Effector memory CD4-positive, alpha-beta T cell (primary cell): ENCODE results near the gene PIEZO1.

ENCODE experiments used
- DNase-seq, 3 donors: peaks; one replicate each; pipeline ENCODE4 v3.0.0-alpha.2; 2020
- H3K27ac ChIP-seq: 2 replicates; pipeline ENCODE4 v1.7.0; 2013; ENCODE audit warnings: mild to moderate bottlenecking, low read length, moderate library complexity; ENCODE audit not compliant: insufficient read depth, poor library complexity, severe bottlenecking
- H3K27me3 ChIP-seq: replicated peaks from 2 replicates; pipeline ENCODE4 v1.7.0; 2013; ENCODE audit warnings: mild to moderate bottlenecking, low read length; ENCODE audit not compliant: insufficient read depth, control insufficient read depth, poor library complexity, severe bottlenecking
- H3K36me3 ChIP-seq: 2 replicates; pipeline ENCODE4 v1.7.0; 2013; ENCODE audit warnings: mild to moderate bottlenecking, low read length, moderate library complexity; ENCODE audit not compliant: control insufficient read depth, insufficient read depth
- H3K4me1 ChIP-seq: 2 replicates; pipeline ENCODE4 v1.7.0; 2013; ENCODE audit warnings: low read length, mild to moderate bottlenecking; ENCODE audit not compliant: control insufficient read depth, insufficient read depth, poor library complexity, severe bottlenecking
- H3K4me3 ChIP-seq: 2 replicates; pipeline ENCODE4 v1.7.0; 2013; ENCODE audit warnings: low read length, low read depth, mild to moderate bottlenecking; ENCODE audit not compliant: insufficient read depth, poor library complexity, severe bottlenecking
- H3K9me3 ChIP-seq: 2 replicates; pipeline ENCODE4 v1.7.0; 2013; ENCODE audit warnings: mild to moderate bottlenecking, low read length, moderate library complexity; ENCODE audit not compliant: control insufficient read depth

Gene PIEZO1

DNA sequence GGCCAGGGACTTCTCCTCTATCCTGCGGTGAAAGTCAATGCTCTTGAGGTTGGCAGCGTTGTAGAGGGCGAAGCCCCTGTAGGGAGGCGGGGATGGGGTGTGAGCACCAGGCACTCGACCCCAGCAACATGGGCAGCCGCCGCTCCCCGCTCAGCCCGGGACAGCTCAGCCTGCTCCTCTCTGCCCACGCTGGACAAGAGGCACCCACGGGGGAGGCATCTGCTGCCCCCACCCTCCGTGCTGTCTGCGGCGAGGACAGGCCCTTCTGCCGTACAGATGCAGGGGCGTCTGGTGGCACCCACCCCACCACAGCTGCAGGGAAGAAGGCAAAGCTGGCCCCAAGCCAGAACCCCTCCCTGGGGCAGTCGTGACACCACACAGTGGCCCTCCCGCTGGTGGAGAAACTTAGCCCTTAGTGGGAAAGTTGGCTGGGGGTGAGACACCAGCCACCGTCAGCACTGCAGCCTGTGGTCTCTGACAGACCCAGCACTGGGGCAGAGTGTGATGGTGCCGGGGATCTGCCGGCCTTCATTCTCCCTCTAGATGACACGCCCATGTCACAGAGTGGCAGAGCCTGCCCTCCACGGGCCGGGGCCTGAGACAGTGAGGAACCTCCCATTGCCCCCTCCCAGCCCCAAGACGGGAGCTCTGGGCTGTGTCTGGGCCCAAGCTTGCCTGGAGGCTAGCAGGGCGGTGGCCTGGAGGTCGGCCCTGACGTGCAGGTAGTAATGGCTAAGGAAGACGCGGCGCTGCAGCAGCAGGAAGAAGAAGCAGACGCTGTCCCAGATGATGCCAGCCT lies 59.2 kb downstream of the PIEZO1 start:
- Histone ChIP-seq H3K4me3 (no peak overlapping the region), H3K36me3 (peaks cover 81% of the 10 kb centered on the region), H3K27me3 (no peaks in the 10 kb centered on the region), H3K4me1 (peaks cover 2% of the 10 kb centered on the region), H3K9me3 (no peaks in the 10 kb centered on the region), H3K27ac (no peak overlapping the region)
- no peak for DNase-seq

DNA sequence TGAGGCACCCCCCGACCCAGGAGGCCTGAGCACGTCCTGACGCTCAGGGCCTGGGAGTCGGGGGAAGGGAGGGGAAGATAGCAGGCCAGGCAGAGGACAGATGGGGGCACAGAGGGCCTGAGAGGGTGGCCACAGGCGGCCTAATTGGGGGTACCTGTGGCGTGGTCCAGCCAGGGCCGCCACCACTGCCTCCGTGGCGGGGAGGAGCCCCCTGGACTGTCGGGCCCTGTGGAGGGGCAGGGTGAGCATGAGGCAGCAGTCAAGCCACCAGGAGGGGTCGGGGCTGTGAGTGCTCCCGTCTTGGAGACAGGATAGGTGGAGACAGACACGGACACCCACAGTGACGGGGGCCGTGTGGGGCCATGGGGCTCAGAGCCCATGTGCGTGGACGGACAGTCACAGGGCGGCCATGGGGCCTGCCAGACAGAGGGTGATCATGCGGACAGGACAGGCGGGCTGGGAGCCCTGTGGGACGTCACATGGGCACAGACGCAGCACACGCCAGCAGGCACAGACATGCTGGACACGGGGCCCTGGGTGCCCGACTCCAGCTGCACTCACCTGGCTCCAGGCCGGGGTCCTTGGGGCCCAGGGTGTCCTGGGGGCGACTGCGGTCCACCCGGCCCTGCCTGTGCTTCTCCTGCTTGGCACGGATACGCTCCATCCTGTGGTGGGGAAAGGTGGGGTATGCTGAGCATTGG lies 60.0 kb downstream of the PIEZO1 start:
- Histone ChIP-seq H3K27ac (no peak overlapping the region), H3K27me3 (no peaks in the 10 kb centered on the region), H3K36me3 (peaks cover 84% of the 10 kb centered on the region), H3K9me3 (no peaks in the 10 kb centered on the region), H3K4me3 (no peak overlapping the region), H3K4me1 (peaks cover 2% of the 10 kb centered on the region)
- DNase-seq: no peak

DNA sequence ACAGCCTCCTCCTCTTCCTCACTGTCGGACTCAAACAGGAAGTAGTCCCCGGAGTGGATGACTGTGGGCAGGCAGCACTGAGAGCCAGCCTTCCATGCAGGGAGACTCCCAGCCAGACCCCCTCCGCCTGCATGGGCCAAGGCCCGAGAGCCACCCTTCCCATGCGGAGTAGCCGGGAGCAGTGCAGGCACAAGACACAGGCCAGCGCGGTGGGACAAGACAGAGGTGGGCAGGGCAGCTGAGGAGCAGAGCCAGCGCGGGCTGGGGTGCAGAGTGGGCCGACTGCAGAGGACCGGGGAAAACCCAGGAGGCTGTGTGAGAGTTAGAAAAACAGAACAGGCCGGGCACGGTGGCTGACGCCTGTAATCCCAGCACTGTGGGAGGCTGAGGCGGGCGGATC lies 61.1 kb downstream of the PIEZO1 start:
- Histone ChIP-seq H3K4me3 (no peak overlapping the region), H3K9me3 (no peaks in the 10 kb centered on the region), H3K36me3 (peaks cover 91% of the 10 kb centered on the region), H3K4me1 (peaks cover 2% of the 10 kb centered on the region), H3K27me3 (no peaks in the 10 kb centered on the region), H3K27ac (no peak overlapping the region)
- DNase-seq: no peak

DNA sequence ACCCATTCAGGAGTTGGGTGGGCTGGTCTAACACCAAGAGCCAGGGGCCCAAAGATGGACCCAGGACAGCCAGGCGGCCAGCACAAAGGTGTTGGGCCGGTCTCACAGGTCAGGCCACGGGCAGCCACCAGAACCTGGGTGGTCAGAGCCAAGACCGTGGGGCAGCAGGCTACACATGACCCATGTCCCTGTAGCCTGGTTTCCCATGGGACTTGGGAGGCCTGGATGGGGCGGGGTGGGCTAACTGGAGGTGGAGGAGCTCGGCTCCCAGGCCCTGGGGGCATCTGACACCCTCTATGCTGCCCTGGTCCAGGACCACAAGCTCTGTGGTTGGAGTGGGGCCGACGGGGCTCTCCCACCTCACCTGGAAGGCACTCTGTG lies 61.5 kb downstream of the PIEZO1 start:
- no peak overlapping the region for H3K27ac ChIP-seq
- no peak overlapping the region for H3K4me3 ChIP-seq
- no peak for DNase-seq
- peaks cover 2% of the 10 kb centered on the region for H3K4me1 ChIP-seq
- no peaks in the 10 kb centered on the region for H3K27me3 ChIP-seq
- H3K36me3 ChIP-seq: peaks cover 95% of the 10 kb centered on the region
- H3K9me3 ChIP-seq: no peaks in the 10 kb centered on the region

DNA sequence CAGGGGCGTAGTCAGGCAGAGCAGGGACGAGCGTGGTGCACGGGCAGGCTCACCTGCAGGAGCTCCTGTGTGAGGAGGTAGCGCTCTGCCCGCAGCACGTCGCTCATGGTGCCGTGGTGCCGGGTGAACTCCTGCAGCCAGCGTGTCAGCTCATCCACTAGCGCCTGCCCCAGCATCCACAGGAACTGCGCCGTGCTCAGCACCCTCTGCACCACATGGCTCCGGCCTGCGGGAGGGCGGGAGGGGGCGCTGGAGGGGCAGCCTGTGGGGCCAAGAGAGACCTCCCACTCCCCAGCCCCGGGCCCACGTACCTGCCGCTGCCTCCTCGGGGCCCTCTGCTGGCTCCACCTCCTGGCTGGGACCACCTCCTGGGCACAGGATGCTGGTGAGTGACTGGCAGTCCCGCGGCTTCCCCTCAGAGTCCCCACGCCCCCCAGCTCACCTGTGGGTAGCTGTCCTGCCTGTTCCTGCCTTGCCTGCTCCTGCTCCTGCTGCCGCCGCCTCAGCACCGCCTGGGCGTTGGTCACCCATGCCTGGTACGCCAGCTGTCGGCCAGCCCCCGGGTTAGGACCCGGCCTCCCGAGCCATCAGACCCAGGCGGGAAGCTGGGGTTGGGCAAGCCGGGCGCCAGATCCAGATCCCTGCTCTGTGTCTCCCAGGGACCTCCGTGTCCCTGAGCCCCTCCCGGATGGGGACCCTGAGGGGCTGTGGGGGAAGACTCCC lies 62.1 kb downstream of the PIEZO1 start:
- H3K27me3 ChIP-seq: no peaks in the 10 kb centered on the region
- H3K27ac ChIP-seq: no peak overlapping the region
- no peak overlapping the region for H3K4me3 ChIP-seq
- no peak for DNase-seq
- H3K9me3 ChIP-seq: no peaks in the 10 kb centered on the region
- peaks cover 2% of the 10 kb centered on the region for H3K4me1 ChIP-seq
- H3K36me3 ChIP-seq: peaks cover 99% of the 10 kb centered on the region

DNA sequence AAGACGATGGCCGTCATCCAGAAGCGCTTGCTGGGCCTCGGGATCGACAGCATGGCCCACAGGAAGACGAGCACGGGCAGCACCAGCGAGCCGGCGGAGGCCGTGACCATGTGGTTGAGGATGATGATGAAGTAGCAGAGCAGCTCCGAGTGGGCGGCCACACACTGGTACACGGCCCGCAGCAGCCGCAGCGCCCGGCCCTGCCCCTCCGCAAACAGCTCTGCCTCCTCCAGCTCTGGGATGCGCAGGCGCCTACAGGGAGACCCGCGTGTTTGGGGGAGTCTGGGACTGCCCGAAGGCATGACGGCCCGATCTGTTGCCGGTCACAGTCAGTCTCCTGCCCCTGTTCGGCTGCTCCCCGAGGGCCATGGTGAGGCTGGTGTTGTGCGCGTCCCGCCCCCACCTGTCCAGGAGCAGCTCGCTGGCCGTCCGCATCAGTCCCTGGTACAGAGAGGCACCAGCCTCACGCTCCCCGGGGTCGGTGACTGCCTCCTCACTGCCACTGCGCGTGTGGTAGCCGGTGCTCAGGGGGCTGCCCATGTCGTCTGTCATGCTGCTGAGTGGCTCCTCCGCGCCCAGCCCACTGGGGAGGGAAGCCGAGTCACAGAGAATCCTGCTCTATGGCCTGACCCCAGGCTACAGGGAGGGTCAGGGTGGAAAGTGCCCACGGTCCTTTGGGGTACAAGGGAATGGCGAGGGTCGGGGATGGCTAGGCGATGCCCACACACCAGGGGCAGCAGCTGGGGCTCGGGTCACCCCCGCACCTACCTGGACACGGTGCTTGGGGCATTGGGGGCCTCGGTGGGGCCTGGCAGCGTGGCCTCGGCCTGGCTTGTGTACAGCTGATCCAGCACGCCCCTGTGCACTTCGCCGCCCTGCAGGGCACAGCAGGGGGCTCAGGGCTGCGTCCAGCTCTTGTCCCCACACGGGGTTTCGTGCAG lies 62.9 kb downstream of the PIEZO1 start:
- Histone ChIP-seq H3K27me3 (no peaks in the 10 kb centered on the region), H3K27ac (no peak overlapping the region)

DNA sequence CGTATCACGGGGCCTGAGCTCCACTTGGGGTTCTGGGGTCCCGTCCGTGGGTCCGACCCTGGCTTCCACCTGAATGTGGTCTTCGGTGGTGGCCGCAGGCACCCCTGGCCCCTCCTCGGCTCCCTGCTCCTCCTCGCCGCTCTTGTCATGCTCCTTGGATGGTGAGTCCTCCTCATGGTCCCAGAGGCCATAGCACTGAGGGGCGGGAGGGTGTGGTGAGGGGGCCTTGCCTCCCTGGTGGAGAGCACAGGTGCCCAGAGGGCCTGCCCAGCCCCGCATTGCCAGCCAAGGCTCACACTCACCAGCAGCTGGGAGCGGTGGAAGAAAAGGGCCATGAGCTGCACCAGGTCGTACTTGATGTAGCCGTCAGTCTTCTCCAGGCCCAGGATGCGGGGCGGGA lies 63.8 kb downstream of the PIEZO1 start:
- Histone ChIP-seq H3K9me3 (no peaks in the 10 kb centered on the region), H3K27ac (no peak overlapping the region), H3K36me3 (peaks cover 98% of the 10 kb centered on the region), H3K4me1 (no peaks in the 10 kb centered on the region), H3K4me3 (no peak overlapping the region), H3K27me3 (no peaks in the 10 kb centered on the region)
- DNase-seq: no peak

More for the DNA sequence above, 62.9 kb downstream of the PIEZO1 start:
- Histone ChIP-seq H3K4me3 (no peak overlapping the region), H3K36me3 (peaks cover 98% of the 10 kb centered on the region), H3K9me3 (no peaks in the 10 kb centered on the region), H3K4me1 (no peaks in the 10 kb centered on the region)
- DNase-seq: no peak

DNA sequence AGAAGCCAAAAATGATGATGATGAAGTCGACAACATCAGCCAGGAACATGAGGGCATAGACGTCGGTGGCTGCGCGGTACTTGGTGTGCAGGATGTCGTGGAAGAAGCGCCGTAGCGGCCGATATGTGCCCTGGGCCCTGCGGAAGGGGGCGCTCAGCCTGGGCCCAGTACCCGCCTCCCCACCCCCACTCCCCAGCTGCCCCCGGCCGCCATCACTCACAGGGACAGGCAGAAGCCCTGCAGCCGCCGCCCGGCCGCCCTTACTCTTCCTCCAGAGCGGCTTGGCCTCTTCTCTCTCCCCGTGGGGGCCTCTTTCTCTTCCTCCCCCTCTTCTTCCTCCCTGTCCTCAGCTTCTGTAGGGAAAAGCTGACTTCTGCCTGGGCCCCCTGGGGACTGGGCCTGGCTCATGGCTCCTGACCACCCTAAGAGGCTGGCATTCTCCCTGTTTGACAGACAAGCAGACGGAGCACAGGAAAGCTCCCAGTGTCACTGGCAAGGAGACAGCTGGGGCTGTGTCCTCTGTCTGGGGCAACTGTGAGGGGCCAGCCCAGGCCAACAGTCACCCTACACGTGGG lies 64.5 kb downstream of the PIEZO1 start:
- peaks cover 98% of the 10 kb centered on the region for H3K36me3 ChIP-seq
- no peak for DNase-seq
- no peaks in the 10 kb centered on the region for H3K4me1 ChIP-seq
- H3K4me3 ChIP-seq: no peak overlapping the region
- no peaks in the 10 kb centered on the region for H3K9me3 ChIP-seq
- no peaks in the 10 kb centered on the region for H3K27me3 ChIP-seq
- no peak overlapping the region for H3K27ac ChIP-seq

DNA sequence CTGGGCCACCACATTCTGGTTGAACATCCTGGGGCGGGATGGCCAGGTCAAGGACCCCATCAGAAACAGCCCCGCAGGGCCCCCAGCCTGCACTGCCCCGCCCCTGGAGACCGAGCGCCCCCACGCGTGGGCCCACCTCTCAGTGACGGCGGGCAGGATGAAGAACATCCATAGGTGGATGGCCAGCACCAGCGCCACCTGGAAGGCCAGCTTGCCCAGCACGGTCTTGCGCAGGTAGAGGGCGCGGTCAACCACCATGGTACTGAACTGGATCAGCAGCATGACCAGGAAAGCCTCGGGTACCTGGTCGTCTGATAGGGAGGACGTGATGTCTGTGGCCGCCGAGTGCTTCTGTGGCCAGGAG lies 65.1 kb downstream of the PIEZO1 start:
- DNase-seq: no peak
- Histone ChIP-seq H3K9me3 (no peaks in the 10 kb centered on the region), H3K36me3 (peaks cover 98% of the 10 kb centered on the region)

More for the DNA sequence above, 65.1 kb downstream of the PIEZO1 start:
- Histone ChIP-seq H3K4me1 (no peaks in the 10 kb centered on the region), H3K27me3 (no peaks in the 10 kb centered on the region), H3K27ac (no peak overlapping the region), H3K4me3 (no peak overlapping the region)
